Measurements from ENCODE around the gene BRD8.

- TF ChIP-seq EZH2 (IDR thresholded peaks at IDR 0.05; ENCODE audit: borderline replicate concordance) (no peak), CTCF (IDR thresholded peaks at IDR 0.05; ENCODE audit: poor library complexity) (no peak), EZH2phosphoT487 (IDR thresholded peaks at IDR 0.05; ENCODE audit: low read depth, severe bottlenecking, unreplicated experiment) (no peak)
Measured at GRCh38 chr5:138096997-138097828, 81.2 kb downstream of the BRD8 start.
